MCF 10A (cell line): ENCODE measurements around the gene PPP1R36. TPM values are rescaled to one million over a fixed set of nuclear protein-coding genes. Genes with fewer than 3 reads are reported as not detected.
"Not testable (repeated sequence)": the region's sequence is repeated elsewhere in the genome, so short reads cannot be mapped to it uniquely, and the experiment has no call there.

Experiments
- BruUV-seq: library from RNA; stranded (reverse); fragments of 400-500 nt; replicated peaks from 2 replicates; lab custom pipeline; 2021; lab: Mats Ljungman, UMichigan
- CTCF ChIA-PET: fragments of 300-600 bp; sonication (Branson Sonifier 250); formaldehyde crosslinking; extraction: SDS; loops from one replicate; lab custom pipeline; 2021; ENCODE audit warnings: antibody characterized with exemption, inconsistent platforms; lab: Yijun Ruan, JAX
- POLR2A ChIA-PET: fragments of 300-600, 350-650 bp; sonication (Branson Sonifier 250); formaldehyde crosslinking; extraction: SDS; loops from one replicate; lab custom pipeline; 2020; ENCODE audit warnings: antibody characterized with exemption, inconsistent platforms; lab: Yijun Ruan, JAX
- DNase-seq: peaks from one replicate; pipeline ENCODE4 v3.0.0-alpha.2; 2018; ENCODE audit not compliant: unreplicated experiment
- H3K27ac Mint-ChIP-seq: one replicate; pipeline ENCODE4 v1.8.0; 2022; ENCODE audit warnings: mild to moderate bottlenecking, low read depth, mixed read lengths; ENCODE audit not compliant: unreplicated experiment
- H3K27me3 Mint-ChIP-seq: one replicate; pipeline ENCODE4 v1.8.0; 2022; ENCODE audit warnings: mixed read lengths; ENCODE audit not compliant: insufficient read depth, unreplicated experiment
- H3K36me3 Mint-ChIP-seq: one replicate; pipeline ENCODE4 v1.8.0; 2022; ENCODE audit warnings: mild to moderate bottlenecking, moderate library complexity, mixed read lengths; ENCODE audit not compliant: insufficient read depth, unreplicated experiment
- H3K4me1 Mint-ChIP-seq: one replicate; pipeline ENCODE4 v1.8.0; 2022; ENCODE audit warnings: mixed read lengths; ENCODE audit not compliant: insufficient read depth, unreplicated experiment
- H3K4me3 Mint-ChIP-seq: one replicate; pipeline ENCODE4 v1.8.0; 2022; ENCODE audit warnings: mild to moderate bottlenecking, moderate library complexity, mixed read lengths; ENCODE audit not compliant: unreplicated experiment
- H3K9me3 Mint-ChIP-seq: one replicate; pipeline ENCODE4 v1.8.0; 2022; ENCODE audit warnings: mixed read lengths; ENCODE audit not compliant: unreplicated experiment
- intact Hi-C: fragments of 100-400 bp; cut with micrococcal nuclease; formaldehyde crosslinking; loops from 2 replicates; pipeline ENCODE4 v1.14.1; 2022
- total RNA-seq: library from RNA; stranded (reverse); gene quantifications from 2 replicates; pipeline ENCODE4 v1.2.3, GENCODE V29; 2022
- TF ChIP-seq, protein P1 (sequence below): fragments of 200-600 bp; IDR thresholded peaks from one replicate; pipeline ENCODE4 v1.8.0; 2022; ENCODE audit warnings: antibody characterized with exemption, mild to moderate bottlenecking; ENCODE audit not compliant: unreplicated experiment

The PPP1R36 gene
- total RNA-seq, 1 experiment from 2014 or later: 0.47 TPM

DNA sequence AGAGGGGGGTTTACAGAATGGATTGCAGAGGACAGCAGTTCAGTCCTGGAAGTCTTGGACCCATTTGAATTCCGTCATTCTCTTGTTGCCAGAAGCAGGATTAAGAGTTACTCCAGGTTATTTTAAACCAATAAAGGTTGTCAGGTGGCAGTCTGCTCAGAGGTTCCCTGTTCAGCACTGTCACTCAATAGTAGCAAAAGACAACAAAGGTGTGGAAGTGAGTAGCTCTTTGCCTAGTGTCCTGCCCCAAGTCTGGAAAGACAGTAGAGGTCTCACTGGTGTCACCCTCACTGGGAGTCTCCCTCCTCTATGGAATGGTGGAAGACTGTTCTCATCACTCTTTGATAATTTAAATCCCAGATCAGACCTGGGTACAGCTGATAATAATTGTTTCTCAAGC is 81.0 kb downstream of the PPP1R36 start:
- intact Hi-C loops: no loop called here
- CTCF ChIA-PET: interaction anchor here (0.5 to 1.2 kb wide), 4 partner anchors 12 to 259 kb away, joined by 3 to 6 read pairs (median 4); no protein-coding TSS in a partner anchor
- peaks cover 14% of the 10 kb centered on the region for H3K4me1 Mint-ChIP-seq
- POLR2A ChIA-PET: interaction anchor here (0.6 to 1.5 kb wide), 3 partner anchors 10 to 51 kb away, joined by 3 read pairs; no protein-coding TSS in a partner anchor
- H3K27me3 Mint-ChIP-seq: no peaks in the 10 kb centered on the region
- peaks cover 4% of the 10 kb centered on the region for H3K36me3 Mint-ChIP-seq
- TF ChIP-seq, protein P1, sequence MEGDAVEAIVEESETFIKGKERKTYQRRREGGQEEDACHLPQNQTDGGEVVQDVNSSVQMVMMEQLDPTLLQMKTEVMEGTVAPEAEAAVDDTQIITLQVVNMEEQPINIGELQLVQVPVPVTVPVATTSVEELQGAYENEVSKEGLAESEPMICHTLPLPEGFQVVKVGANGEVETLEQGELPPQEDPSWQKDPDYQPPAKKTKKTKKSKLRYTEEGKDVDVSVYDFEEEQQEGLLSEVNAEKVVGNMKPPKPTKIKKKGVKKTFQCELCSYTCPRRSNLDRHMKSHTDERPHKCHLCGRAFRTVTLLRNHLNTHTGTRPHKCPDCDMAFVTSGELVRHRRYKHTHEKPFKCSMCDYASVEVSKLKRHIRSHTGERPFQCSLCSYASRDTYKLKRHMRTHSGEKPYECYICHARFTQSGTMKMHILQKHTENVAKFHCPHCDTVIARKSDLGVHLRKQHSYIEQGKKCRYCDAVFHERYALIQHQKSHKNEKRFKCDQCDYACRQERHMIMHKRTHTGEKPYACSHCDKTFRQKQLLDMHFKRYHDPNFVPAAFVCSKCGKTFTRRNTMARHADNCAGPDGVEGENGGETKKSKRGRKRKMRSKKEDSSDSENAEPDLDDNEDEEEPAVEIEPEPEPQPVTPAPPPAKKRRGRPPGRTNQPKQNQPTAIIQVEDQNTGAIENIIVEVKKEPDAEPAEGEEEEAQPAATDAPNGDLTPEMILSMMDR: no peak
- no TSS peak for BruUV-seq
- H3K27ac Mint-ChIP-seq: no peak overlapping the region
- no peak for DNase-seq
- no peaks in the 10 kb centered on the region for H3K9me3 Mint-ChIP-seq
- H3K4me3 Mint-ChIP-seq: no peak overlapping the region

DNA sequence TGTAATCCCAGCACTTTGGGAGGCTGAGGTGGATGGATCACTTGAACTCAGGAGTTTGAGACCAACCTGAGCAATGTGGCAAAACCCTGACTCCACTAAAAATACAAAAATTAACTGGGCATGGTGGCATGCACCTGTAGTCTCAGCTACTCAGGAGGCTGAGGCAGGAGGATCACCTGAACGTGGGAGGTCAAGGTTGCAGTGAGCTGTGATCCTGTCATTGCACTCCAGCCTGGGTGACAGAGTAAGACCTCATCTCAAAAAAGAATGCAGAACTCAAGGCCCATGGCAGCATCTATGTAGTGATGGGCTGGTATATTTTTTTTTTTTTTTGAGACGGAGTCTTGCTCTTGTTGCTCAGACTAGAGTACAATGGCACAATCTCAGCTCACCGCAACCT is 81.5 kb downstream of the PPP1R36 start:
- ChIA-PET POLR2A (interaction anchor here (0.6 to 1.5 kb wide), 3 partner anchors 11 to 51 kb away, joined by 3 read pairs; no protein-coding TSS in a partner anchor), CTCF (interaction anchor here (1.2 to 1.3 kb wide), 2 partner anchors 12 to 91 kb away, joined by 4 to 7 read pairs; partner anchors contain the start of gene HSPA2)
- BruUV-seq, intact Hi-C loops, H3K4me3 Mint-ChIP-seq, H3K27me3 Mint-ChIP-seq, H3K9me3 Mint-ChIP-seq, H3K36me3 Mint-ChIP-seq, DNase-seq, H3K27ac Mint-ChIP-seq: not testable (repeated sequence)
- H3K4me1 Mint-ChIP-seq: peaks cover 14% of the 10 kb centered on the region

DNA sequence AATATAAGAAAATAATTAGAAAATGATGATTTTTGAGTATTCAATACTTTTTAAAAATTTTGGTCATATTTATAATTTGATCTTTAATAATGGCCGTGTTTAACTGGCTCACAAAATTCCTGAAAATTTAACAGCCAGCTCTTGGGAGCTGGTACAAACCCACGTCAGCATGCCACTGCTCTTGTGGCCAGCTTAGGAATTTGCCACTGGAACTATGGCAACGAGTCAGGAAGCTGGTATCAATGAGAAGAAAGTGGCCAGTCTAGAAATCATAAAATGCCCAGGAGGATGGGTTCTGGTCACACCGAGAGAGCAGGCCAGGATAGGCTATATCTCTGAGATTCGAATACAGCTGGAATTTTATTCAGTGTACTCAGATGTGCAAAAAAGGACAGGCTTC is 82.3 kb downstream of the PPP1R36 start:
- no peak overlapping the region for H3K4me3 Mint-ChIP-seq
- no TSS peak for BruUV-seq
- DNase-seq: no peak
- ChIA-PET POLR2A (interaction anchor here (0.6 kb wide), 1 partner anchor 26 kb away, joined by 3 read pairs; no protein-coding TSS in a partner anchor), CTCF (interaction anchor here (0.9 to 1.3 kb wide), 2 partner anchors 92 to 288 kb away, joined by 3 to 7 read pairs; partner anchors contain the start of gene HSPA2)
- H3K36me3 Mint-ChIP-seq: peaks cover 4% of the 10 kb centered on the region
- H3K4me1 Mint-ChIP-seq: peaks cover 14% of the 10 kb centered on the region
- no peak overlapping the region for H3K27ac Mint-ChIP-seq
- TF ChIP-seq, protein P1: no peak
- intact Hi-C loops: no loop called here
- no peaks in the 10 kb centered on the region for H3K9me3 Mint-ChIP-seq
- no peaks in the 10 kb centered on the region for H3K27me3 Mint-ChIP-seq

DNA sequence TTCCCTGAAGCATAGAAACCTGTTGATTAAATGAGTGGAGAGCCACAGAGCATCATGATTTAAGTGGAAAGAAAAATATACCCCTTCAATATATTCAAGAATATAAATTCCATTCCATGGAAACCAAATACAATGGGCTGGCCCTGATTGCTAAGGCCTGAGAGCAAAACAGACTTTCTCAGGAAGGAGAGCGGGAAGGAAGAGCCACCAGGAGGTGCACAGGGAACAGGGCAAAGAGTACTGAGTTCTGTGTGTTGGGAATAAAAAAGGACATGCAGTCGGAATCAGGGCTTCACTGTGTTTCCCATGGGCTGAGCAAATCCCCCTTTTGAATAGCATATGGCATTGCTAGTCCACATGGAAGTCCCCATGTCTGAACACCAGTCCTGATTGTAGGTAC is 84.8 kb downstream of the PPP1R36 start:
- CTCF ChIA-PET: no interaction called here

More for the DNA sequence above, 84.8 kb downstream of the PPP1R36 start:
- H3K27ac Mint-ChIP-seq: no peak overlapping the region
- H3K27me3 Mint-ChIP-seq: no peaks in the 10 kb centered on the region
- no peak overlapping the region for H3K4me3 Mint-ChIP-seq
- intact Hi-C loops: no loop called here
- POLR2A ChIA-PET: no interaction called here
- peaks cover 9% of the 10 kb centered on the region for H3K36me3 Mint-ChIP-seq
- TF ChIP-seq, protein P1: no peak
- H3K4me1 Mint-ChIP-seq: peaks cover 16% of the 10 kb centered on the region
- no peaks in the 10 kb centered on the region for H3K9me3 Mint-ChIP-seq
- BruUV-seq: no TSS peak
- DNase-seq: no peak
